Measurements from ENCODE around the gene KCNH5.
"Not testable (repeated sequence)": the region's sequence is repeated elsewhere in the genome, so short reads cannot be mapped to it uniquely, and the experiment has no call there.

The KCNH5 gene

GRCh38 chr14:62882967-62883366, 162.3 kb downstream of the KCNH5 start:
- DNase-seq = no peak

DNA sequence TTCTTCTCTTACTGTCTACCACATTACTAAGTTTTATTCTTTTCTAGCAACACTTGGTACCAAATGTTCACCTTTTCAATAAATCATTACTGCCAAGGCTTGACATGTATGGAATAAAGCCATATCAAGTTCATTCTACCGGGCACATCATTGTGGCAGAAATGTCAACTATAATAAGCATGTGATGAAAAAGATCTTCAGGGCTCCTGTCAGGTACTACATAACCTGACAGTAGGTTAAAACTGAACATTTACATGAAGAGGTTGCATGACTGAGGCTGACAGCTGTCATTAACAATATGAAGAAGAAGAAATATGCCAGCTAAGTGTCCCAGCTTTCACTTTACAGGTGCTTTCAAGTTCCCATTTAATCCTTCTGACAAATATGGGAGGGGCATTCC, 178.9 kb downstream of the KCNH5 start:
- DNase-seq = no peak

GRCh38 chr14:62864588-62864987, 180.7 kb downstream of the KCNH5 start:
- no peak for DNase-seq

DNA sequence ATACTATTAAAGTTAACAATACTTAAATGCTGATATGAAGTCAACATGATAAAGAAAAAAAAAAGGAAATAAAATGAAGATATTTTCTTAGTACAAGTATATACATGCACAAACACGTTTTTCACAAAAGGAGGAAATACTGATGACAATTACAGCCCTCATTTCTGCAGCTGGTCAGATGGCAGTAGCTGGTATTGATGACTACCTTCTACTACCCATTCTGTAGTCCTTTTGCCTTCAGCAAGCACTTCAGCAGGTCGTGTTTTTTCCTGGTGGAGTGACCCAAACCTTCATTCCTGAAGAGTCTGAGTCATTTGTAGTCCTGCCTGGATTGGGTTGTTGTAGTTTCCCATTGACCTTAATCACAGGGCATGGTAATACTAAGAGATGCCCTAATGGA, 187.2 kb downstream of the KCNH5 start:
- not testable (repeated sequence) for DNase-seq

DNA sequence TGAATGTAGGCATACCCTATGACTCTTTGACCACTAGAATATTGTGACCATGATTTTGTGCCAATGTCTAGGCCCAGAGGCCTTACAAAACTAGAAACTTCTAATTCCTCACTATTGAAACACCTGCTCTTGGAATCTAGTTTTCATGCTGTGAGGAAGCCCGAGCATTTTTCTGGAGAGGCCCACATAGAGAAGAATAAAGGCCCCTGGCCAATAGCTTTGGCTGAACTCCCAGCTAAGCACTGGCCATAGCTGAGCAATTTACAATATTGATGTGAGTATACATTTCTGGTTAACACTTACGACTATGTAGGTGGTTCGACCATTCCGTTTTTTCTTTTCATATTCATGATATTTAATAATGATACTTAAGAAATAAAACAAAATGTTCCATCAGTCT, 190.3 kb downstream of the KCNH5 start:
- no peak for DNase-seq

- no peak for DNase-seq
Measured at GRCh38 chr14:62847168-62847567, 198.1 kb downstream of the KCNH5 start.

GRCh38 chr14:62844546-62844945, 200.7 kb downstream of the KCNH5 start:
- no peak for DNase-seq

DNA sequence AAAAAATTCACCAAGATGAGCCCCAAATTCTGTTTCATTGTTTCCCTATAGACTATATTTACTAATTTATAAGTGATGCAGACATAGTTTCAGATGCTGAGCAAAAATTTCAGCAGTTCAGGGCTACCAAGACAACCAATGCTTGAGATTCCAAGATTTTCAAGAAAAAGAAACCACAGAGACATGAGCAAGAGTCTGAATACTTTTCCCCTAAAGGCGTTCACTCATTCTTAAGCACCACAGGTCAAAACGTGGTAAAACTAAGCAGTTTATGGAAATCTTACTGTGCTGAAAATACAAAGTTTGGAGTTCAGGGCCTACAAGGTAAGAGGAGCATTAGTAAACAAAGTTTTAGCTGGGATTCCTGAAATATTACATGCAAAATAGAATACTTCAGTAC, 221.2 kb downstream of the KCNH5 start:
- DNase-seq = no peak

DNA sequence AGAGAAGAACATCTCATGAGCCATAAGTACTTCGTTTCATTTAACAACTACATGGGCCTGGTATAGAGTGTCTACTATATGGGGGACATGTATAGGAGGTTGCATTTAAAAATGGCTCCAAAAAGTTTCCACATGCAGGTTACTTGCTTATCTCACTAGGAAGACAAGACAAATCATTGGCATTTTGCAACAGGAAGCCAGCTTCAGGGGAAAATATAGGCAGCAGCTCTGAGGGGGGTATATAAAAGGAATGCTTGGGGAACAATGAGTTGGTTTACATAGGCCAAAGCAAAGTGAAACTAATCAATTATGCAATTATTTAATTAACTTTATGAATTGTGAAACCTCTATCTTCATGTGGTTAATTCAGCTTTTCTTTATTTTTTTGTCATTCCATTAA, 225.3 kb downstream of the KCNH5 start:
- DNase-seq = no peak

GRCh38 chr14:62807636-62808035, 237.6 kb downstream of the KCNH5 start:
- no peak for DNase-seq

DNA sequence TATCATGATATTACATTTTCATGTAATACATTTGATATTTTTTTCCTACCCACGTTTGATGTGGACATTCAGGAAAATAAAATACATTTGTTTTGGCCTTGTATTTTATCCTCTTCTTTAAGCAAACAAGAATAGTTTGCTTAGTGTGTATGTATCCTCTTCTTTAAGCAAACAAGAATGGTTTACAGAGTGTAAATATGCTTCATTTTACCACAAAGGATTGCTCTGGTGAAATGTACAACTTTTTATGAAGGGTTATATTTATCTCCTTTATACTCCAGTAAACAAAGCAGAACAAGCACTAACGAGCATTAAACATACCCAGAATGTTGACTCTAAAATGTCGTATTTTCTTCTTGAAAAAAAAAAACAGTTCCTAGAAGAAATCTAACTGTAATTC, 244.7 kb downstream of the KCNH5 start:
- DNase-seq = no peak

- no peak for DNase-seq
Measured at GRCh38 chr14:62796431-62796830, 248.8 kb downstream of the KCNH5 start.

GRCh38 chr14:62792578-62792977, 252.7 kb downstream of the KCNH5 start:
- no peak for DNase-seq

- not testable (repeated sequence) for DNase-seq
Measured at GRCh38 chr14:62781328-62781727, 263.9 kb downstream of the KCNH5 start.

DNA sequence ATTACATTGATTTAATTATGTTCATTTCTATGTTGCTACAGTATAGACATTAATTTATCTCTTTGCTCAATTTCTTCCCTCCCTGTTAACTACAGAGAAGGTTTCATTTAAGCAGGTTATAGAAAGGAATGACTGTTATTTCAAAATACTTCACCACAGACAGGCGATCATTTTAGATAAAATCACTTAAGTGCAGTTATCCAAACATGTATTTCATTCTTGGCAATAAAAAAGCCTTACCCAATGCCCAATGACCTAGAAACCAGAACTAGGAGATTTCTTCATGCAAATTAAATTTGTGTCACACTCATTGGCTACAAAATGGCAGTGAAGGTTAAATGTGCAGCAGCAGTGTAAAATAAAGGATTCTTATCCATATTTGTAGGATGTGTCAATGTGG, 266.4 kb downstream of the KCNH5 start:
- DNase-seq = no peak

DNA sequence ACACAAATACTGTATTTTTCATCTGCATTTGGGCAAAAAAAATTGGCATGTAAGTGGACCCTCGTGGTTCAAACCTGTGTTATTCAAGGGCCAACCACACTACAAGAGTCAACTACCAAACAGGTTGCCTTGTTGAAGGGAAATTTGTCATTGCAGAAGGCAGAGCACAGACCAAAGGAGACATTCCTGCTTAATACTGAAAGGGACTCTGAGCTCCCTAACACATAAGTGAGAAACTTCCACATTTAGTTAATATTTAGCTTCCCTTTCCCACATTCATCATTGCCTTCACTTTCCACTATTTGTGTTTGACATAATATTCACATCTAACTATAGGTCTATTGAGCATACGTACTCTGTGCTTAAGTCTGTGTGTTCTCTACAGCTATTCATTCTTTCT, 266.9 kb downstream of the KCNH5 start:
- DNase-seq = no peak

- DNase-seq = no peak
Measured at GRCh38 chr14:62777510-62777909, 267.7 kb downstream of the KCNH5 start.

GRCh38 chr14:62776300-62776699, 269.0 kb downstream of the KCNH5 start:
- DNase-seq = no peak

DNA sequence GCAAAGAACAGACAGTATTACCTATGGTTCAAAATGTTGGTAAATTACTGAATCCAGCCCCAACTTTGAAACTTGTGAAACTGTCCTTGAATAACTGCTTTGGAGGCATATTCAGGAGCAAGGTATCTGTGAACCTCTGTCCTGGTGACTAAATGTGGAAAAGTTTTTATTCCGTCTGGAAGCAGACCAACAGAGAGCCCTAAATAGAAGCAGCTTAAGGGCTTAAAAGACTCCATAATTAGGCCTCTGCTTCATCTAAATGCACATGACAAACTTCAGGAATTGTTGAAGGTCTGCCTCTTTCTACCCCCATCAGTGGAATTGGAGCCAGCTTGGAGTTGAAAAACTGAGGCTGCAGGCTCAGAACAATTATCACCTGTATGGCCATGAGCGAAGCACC, 276.5 kb downstream of the KCNH5 start:
- DNase-seq = no peak

DNA sequence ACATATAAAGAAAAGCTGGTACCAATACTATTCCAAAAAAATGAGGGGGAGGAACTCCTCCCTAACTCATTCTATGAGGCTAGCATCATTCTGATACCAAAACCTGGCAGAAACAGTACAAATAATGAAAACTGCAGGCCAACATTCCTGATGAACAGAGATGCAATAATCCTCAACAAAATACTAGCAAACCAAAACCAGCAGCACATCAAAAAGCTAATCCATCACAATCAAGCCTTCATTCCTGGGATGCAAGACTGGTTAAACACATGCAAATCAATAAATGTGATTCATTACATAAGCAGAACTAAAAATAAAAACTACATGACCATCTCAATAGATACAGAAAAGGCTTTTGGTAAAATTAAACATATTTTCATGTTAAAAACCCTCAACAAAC, 281.3 kb downstream of the KCNH5 start:
- DNase-seq = no peak

DNA sequence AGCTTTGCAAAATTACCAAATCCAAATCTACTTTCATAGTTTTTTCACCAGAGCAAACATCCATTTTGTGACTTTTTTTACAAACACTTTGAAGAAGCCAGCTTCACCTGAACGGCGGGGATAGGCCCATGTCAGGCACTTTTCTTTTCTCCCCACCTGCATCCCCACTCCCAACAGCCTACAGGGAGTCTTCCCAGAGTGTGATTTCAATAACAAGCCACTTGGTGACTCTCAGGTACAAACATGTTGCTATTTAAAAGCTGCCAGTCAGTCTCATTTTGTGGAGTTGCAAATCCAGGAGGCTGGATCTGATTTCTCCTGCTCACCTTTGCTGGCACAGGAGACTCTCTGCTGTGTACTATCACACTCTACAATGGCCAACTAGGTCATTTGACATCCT, 285.5 kb downstream of the KCNH5 start:
- no peak for DNase-seq

DNA sequence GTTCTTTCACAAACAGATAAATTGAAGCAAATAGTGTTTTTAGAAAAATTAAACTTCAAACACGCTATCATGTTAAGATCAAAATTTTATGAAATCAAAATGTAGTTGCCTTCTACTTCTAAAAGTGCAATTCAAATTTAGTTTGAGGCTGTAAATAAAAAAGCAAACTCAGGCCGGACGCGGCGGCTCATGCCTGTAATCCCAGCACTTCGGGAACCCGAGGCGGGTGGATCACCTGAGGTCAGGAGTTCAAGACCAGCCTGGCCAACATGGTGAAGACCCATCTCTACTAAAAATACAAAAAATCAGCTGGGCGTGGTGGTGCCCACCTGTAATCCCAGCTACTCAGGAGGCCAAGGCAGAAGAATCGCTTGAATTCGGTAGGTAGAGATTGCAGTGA, 298.4 kb downstream of the KCNH5 start:
- not testable (repeated sequence) for DNase-seq

- no peak for DNase-seq
Measured at GRCh38 chr14:62745496-62745895, 299.8 kb downstream of the KCNH5 start.

DNA sequence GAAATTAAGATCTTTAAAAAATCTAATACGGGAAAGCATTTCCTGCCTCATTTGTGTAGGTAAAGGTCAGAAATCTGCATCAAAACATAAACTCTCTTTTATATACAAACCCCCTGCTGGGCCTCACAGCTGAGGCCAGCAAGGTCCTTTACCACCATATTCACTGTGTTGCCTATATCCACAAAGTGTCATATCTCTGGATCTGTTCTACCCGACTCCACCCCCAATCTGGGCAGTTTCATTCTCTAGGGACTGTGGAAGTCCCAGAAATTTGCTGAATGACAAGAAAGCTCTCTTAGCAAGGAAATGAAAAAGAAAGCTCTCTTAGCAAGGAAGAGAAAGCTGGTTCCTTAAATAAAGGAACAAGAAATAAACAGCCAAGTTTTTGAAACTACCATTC, 301.7 kb downstream of the KCNH5 start:
- DNase-seq = no peak

GRCh38 chr14:62743118-62743517, 302.1 kb downstream of the KCNH5 start:
- DNase-seq = no peak

DNA sequence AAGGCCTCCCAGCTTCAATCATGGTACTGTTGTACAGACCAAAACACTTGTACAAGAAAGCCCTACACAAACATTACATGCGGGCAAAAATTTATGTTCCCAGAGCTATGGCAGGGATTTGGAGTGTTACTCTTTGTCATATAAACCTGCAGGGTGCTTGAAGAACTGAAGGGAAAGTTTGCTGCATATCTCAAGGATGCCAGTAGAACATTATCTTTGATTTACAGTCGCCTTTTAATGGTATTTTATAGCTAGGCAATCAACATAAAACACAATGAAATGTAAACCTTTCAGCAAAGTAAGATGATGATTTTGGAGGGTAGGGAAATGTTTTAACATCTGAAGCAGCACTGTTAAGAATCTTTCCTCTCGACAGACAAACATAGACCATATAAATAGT, 305.6 kb downstream of the KCNH5 start:
- DNase-seq = no peak

All from cerebellar nuclear complex (tissue), 1 donor.